HL-60 (cell line): ENCODE data around the gene ERH.

ENCODE experiments used
- CTCF ChIP-seq: IDR thresholded peaks from one replicate; pipeline ENCODE4 v1.5.1; 2011; ENCODE audit warnings: low read length, control low read depth, inconsistent platforms; ENCODE audit not compliant: insufficient read depth
- GABPA ChIP-seq: IDR thresholded peaks from 2 replicates; pipeline ENCODE4 v1.6.1; 2012; ENCODE audit warnings: low read depth
- POLR2AphosphoS5 ChIP-seq: IDR thresholded peaks from 2 replicates; pipeline ENCODE4 v1.6.1; 2012; ENCODE audit warnings: low read depth
- SPI1 ChIP-seq: IDR thresholded peaks from 2 replicates; pipeline ENCODE4 v1.6.1; 2012; ENCODE audit warnings: low read depth, mild to moderate bottlenecking, borderline replicate concordance
- TF ChIP-seq, protein P1 (sequence below): IDR thresholded peaks from 2 replicates; pipeline ENCODE4 v1.6.1; 2012; ENCODE audit warnings: low read depth; ENCODE audit not compliant: insufficient replicate concordance

- TF ChIP-seq, protein P1, sequence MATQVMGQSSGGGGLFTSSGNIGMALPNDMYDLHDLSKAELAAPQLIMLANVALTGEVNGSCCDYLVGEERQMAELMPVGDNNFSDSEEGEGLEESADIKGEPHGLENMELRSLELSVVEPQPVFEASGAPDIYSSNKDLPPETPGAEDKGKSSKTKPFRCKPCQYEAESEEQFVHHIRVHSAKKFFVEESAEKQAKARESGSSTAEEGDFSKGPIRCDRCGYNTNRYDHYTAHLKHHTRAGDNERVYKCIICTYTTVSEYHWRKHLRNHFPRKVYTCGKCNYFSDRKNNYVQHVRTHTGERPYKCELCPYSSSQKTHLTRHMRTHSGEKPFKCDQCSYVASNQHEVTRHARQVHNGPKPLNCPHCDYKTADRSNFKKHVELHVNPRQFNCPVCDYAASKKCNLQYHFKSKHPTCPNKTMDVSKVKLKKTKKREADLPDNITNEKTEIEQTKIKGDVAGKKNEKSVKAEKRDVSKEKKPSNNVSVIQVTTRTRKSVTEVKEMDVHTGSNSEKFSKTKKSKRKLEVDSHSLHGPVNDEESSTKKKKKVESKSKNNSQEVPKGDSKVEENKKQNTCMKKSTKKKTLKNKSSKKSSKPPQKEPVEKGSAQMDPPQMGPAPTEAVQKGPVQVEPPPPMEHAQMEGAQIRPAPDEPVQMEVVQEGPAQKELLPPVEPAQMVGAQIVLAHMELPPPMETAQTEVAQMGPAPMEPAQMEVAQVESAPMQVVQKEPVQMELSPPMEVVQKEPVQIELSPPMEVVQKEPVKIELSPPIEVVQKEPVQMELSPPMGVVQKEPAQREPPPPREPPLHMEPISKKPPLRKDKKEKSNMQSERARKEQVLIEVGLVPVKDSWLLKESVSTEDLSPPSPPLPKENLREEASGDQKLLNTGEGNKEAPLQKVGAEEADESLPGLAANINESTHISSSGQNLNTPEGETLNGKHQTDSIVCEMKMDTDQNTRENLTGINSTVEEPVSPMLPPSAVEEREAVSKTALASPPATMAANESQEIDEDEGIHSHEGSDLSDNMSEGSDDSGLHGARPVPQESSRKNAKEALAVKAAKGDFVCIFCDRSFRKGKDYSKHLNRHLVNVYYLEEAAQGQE: no peak
- TF ChIP-seq GABPA (no peak), CTCF (no peak), POLR2AphosphoS5 (no peak), SPI1 (no peak)
Observed at GRCh38 chr14:69392481-69392880, 5.6 kb downstream of the ERH start.
